Stimulated activated CD4-positive, alpha-beta T cell treated with anti-CD3 and anti-CD28 coated beads, Interleukin-1b, Interleukin-23, amount 100 ng/mL, for 48 hours (primary cell): ENCODE measurements around the gene ANAPC7.
A peak's percentile ranks its signal among the peaks of the same experiment; 100 is the strongest.
"Not testable (repeated sequence)": the region's sequence is repeated elsewhere in the genome, so short reads cannot be mapped to it uniquely, and the experiment has no call there.

Experiments
- DNase-seq: peaks from one replicate; pipeline ENCODE4 v3.0.0-alpha.2; 2020

The ANAPC7 gene, protein sequence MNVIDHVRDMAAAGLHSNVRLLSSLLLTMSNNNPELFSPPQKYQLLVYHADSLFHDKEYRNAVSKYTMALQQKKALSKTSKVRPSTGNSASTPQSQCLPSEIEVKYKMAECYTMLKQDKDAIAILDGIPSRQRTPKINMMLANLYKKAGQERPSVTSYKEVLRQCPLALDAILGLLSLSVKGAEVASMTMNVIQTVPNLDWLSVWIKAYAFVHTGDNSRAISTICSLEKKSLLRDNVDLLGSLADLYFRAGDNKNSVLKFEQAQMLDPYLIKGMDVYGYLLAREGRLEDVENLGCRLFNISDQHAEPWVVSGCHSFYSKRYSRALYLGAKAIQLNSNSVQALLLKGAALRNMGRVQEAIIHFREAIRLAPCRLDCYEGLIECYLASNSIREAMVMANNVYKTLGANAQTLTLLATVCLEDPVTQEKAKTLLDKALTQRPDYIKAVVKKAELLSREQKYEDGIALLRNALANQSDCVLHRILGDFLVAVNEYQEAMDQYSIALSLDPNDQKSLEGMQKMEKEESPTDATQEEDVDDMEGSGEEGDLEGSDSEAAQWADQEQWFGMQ

DNA sequence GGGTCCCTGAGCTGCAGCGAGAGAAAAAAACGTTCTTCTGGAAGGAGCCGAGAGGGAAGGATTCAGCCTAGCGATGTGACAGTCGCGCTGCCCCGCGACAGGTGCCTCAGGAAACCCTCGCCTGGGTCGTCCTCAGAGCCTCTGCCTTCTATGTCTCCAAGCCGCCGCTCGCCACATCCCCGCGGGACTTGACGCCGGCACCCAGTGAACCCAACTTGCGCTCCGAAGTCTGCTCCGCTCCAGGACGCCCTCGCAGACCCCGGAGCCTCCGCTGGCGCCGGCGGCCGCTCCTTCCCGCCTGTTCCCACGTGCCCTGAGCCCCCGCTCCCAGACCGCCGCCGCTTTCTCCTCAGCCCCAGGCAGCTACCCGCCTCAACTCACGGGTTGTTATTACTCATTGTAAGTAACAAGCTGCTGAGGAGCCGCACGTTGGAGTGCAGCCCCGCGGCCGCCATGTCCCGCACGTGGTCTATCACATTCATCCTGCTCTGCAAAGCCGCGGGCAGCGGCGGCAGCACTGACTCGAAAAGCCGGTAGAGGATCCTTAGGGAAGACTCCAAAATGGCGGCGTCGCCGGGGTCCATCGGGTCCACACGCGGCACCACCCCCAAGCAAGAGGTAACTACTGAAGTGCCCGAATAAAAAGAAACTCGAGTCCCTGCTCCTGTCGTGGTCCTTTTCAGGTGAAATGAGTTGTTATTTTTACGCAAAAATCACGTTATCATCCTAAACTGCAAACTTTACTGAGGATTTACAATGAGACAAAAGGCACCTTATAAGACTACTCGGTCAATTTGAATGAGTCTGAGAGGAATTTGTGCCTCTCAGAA, at the start of gene ANAPC7:
TSS of gene ANAPC7 (minus strand) at position 563 of the 830 bp plus-strand sequence. CDS start at position 482, 81 bp downstream.
- peak; percentile 90 for DNase-seq

DNA sequence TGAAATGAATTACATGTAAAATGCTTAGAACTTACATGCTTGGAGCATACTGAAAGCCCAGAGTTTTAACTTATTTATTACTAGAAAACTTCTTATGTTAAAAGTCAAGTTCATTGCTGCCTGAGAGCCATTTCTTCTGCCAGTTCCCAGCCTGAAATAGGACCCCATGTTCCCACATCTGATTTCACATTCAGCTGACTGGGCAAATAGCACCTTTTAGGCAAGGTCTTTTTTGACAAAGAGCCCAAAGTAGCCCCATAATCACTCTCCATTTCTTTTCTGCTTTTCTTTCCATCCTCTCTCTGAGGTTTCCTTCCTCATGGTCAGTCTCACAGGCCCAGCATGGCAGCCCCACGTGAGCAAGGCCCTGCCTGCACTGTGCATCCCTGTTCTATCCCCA, 47.8 kb upstream of the ANAPC7 start:
- DNase-seq: no peak

DNA sequence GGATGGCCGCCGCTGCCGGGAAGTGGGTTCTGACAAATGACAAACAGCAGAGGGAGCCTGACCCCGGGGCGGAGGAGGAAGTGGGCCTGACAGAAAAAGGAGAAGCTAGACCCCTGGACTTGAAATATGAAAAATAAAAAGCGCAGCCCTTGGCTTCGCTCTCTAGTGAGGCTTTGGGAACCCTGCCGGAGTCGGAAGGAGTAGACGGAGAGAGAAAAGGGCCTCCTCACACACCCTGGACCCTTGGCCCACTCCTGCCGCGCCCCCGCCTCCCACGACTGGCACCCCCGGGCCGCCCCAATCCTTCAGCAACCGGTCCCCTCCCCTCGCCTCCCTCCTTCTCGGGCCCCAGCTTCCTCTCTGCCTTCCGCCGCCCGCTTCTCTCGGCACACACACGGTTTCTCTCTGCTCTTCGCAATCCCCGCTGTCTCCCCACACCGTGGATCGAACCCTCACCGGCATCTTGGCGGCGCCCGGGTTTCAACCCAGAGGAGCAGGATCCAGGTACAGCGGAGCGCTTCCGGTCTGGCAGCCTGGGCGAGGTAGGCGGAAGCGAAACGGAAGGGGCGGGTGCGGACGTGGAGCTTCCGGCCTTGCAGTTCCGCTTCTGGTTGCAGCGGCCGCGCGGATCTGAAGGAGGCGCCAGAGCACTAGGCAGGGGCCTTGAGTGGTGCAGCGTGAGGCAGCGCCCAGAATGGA, 46.4 kb upstream of the ANAPC7 start, which contains the start of gene ARPC3:
TSS of gene ARPC3 (minus strand) at position 539 of the 699 bp plus-strand sequence. CDS start at position 462, 77 bp downstream.
- DNase-seq: peak; percentile 96

DNA sequence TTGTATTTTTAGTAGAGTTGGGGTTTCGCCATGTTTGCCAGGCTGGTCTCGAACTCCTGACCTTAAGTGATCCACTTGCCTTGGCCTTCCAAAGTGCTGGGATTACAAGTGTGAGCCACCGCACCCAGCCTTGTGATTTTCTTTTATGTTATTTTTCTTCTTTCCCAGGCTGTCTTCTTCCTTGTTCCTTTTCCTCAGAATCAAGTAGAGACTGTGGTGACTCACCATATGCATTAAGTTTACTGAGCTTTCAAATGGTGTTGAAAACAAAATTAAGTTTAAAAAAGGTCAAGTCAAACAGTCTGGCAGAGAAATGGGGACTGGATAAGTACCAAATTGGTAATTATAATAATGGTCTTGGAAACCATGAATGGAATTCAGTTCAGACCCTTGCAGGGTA, 40.9 kb upstream of the ANAPC7 start:
- DNase-seq: no peak

DNA sequence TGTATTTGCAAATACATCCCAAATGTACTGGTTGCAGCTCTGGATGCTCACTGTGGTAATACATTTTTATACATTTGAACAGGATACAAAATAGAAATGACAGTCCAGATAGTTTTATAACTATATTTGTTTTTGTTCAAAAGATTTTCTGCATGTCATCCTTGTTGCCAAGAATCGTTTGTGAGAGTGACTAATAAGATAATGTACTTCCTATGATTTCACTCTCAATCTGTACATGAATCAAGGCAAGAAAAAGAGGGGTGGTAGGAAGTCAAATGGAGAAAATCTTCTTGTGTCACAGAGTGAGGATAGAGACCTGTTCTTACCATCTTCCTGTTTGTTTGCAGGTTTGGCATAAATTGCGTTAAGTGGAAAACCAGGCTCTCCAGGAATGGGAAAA, 32.7 kb upstream of the ANAPC7 start:
- no peak for DNase-seq

DNA sequence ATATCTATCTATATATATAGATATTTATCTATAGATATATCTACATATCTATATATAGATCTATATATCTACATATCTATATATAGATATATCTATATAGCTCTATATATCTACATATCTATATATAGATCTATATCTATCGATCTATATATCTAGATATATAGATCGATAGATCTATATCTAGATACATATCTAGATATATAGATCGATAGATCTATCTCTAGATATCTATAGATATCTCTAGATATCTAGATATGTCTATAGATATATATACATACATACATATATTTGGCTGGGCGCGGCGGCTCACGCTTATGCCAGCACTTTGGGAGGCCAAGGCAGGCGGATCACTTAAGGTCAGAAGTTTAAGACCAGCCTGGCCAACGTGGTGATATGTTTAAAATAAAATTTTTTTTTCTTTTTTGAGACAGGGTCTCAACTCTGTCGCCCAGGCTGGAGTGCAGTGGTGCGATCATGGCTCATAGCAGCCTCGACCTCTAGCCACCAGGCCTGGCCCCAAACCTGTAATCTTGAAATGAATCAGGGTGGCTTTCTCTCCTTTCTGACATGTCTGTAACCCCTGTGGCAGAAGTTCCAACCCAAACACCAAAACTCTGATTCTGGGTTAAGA, 28.6 kb upstream of the ANAPC7 start:
- DNase-seq: peak; percentile 14

DNA sequence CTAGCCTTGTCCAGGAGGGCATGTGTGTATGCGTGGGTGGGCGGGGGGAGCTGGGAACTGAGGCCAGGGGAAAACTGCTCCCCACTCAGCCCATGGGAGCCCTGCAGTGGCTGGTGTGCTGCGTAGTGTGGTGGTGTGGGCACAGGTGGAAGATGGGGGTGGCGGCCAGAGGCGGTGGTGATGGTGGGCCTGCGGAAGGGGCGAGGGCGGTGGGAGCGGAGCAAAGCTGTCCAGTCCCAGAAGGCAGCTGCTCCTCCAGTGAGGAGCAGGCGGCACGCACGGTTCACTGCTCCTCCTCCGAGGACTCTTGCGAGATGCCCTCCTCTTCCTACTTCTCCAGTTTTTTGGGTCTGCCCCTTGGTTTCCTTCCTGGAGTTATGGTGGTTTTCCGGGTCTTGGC, 26.2 kb upstream of the ANAPC7 start:
- DNase-seq: not testable (repeated sequence)

DNA sequence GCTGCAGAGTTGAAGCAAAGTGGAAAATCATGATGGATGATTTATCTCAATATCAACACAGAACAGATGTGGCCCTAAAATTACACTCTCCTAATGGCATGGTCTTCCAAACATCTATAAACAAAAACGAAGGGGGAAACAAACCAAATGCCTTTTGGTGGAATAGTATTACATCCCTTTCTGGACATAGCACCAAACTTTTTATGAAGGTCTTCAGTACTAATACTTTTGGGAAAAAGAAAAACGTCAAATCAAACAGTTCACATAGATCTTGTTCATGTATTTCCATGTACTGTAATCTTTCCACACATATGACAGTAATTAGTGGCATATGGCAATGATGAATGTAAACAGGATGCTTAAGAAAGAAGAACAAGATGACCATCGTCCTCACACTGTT, 22.9 kb upstream of the ANAPC7 start:
- no peak for DNase-seq

DNA sequence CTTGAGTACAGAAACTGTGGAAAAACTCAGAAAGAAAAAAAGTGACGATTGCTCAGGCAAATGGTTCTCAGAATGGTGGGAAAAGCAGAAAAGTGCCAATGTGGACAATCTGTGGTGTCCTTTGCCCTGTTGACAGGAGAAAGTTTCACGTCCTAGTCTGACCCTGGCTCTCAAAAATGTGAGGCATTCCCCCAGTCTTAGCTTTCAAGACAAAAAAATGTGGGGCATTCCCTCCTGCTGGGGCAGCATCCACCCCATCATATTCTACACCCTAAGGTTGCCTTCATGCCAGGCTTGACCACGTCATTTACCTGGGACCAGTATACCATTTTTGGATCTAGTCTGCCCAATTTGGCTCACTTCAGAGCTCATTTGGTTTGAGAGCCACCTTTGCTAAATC, 20.7 kb upstream of the ANAPC7 start:
- DNase-seq: no peak

DNA sequence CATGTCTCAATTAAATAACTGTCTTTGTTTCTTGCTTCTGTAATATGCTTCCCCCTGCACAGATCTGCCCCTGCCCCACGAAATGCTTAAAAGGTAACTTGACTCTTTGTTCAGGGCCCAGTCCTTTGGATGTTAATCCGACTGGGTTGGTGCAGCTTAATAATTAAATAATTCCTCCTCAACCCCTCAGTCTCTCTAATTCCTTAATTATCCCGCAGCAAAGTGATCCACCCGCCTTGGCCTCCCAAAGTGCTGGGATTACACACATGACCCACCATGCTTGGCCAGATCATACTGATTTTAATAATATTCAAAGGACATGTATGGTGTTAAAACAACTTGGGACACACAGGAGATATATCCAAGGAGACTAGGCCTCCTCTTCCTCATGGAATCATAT, 18.2 kb upstream of the ANAPC7 start:
- no peak for DNase-seq

DNA sequence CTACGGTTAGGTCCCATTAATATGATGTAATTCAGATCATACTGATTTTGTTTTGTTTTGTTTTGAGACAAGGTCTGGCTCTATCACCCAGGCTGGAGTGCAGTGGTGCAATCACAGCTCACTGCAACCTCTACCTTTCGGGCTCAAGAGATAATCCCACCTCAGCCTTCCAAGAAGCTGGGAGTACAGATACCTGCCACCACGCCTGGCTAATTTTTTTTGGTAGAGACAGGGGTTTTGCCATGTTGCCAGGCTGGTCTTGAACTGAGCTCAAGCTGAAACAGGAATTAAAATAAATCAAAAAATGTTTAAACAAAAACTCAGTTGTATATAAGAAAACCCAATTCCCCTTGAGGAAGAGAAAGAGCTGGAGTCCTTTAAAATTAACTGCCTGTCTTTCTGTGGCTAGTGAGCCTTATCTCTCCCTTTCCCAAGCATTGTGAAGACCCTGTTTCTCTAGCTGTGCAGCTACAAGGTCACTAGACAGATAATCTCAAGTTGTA, 17.7 kb upstream of the ANAPC7 start:
- no peak for DNase-seq

DNA sequence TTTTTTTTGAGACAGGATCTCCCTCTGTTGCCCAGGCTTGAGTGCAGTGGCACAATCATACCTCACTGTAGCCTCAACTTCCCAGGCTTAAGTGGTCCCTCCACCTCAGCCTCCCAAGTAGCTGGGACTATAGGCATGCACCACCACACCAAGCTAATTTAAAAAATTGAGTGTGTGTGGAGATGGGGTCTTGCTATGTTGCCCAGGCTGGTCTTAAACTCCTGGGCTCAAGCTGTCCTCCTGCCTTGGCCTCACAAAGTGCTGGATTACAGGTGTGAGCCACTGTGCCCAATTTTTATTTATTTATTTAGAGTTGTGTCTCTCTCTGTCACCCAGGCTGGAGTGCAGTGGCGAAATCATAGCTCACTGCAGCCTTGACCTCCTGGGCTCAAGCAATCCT, 17.1 kb upstream of the ANAPC7 start:
- DNase-seq: not testable (repeated sequence)

DNA sequence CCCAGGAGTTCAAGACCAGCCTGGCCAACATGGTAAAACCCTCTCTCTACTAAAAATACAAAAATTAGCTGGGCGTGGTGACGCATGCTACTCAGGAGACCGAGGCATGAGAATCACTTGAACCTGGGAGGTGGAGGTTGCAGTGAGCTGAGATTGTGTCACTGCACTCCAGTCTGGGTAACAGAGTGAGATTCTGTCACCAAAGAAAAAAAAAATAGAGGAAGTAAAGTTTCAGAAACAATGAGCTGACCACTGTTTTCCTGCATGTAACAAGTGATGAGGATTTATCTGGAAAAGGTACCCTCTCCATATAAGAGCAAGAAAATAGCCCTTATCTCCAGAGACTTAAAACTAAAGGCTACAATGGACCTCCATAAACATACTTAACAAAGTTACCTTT, 13.6 kb upstream of the ANAPC7 start:
- DNase-seq: not testable (repeated sequence)

DNA sequence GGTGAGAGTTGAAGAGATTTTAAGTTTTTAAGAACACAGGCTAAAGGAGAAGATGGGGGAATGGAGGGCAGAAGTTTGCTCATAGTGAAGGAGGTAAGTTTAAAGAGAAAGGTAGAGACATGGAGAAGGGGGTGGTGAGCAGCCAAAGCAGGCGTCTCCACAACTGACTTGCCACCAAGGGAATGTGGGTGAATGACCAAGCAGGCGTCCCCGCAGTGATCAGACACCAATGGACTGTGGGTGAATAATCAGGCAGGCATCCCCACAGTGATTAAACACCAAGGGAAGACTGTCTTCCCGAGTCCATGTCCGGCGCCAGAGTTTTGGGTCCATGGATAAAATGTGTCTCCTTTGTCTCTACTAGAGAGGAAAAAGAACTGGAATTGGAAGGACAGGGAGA, 6.6 kb upstream of the ANAPC7 start:
- DNase-seq: not testable (repeated sequence)

DNA sequence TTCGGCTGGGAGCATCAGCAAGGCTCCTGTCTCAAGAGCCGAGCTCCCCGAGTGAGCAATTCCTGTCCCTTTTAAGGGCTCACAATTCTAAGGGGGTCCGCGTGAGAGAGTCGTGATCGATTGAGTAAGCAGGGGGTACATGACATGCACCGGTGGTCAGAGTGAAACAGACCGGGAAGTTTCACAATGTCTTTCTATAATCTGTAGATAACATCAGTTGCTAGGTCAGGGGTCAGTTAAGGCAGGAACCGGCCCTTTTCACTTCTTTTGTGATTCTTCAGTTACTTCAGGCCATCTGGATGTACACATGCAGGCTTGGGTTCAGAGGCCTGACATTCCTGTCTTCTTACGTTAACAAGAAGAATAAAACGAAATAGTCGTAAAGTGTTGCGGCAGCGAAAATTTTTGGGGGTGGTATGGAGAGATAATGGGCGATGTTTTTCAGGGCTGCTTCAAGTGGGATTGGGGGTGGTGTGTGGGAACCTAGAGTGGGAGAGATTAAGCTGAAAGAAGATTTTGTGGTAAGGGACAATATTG, 1.7 kb upstream of the ANAPC7 start:
- DNase-seq: not testable (repeated sequence)

DNA sequence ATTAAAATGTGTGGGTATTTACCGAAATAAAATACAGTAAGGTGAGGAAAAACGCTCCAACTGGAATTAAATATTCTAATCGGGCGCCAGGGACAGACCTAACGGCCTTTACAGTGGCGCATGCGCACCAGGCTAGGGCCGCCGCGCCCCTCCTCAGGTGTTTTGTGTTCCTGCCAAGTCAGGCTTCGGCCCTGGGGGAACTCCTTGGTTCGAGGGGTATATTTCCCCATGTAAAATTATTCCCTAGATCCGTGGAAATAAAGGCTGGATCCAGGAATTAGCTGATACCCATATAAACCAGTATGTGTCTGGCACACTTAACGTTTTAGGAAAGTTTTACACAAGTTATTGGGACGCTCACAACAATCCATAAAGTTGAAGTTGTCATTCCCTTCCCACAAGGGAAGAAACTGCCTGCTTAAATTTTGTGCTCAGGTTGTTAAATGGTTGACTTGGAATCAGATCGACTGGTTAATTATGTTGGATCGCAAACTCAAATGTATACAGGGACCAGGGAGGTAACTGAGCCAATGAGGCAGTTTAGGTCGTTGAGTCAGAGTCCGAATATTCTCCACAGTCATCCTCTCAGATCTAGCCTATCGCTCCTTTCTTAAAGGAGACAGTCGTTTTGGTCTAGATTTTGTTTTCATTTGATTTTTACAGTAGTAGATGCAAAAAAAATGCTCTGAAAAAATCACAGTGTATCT, 621 bp upstream of the ANAPC7 start:
- peak; percentile 79 for DNase-seq

DNA sequence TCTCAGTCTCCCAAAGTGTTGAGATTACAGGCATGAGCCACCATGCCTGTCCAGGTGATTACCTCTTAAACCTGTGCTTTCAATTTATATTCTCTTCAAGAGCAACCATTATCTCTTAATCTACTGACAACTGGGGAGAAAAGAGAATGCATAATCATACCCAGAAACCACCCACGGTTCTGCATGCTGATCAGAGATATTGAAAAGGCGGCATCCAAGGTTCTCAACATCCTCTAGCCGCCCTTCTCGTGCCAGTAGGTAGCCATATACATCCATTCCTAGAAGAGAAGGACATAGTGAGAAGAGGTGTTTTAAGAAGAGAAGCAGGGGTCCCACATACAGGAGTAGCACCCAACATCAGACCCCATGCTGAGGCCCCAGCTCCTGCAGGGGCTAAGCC, 20.8 kb downstream of the ANAPC7 start:
- no peak for DNase-seq

DNA sequence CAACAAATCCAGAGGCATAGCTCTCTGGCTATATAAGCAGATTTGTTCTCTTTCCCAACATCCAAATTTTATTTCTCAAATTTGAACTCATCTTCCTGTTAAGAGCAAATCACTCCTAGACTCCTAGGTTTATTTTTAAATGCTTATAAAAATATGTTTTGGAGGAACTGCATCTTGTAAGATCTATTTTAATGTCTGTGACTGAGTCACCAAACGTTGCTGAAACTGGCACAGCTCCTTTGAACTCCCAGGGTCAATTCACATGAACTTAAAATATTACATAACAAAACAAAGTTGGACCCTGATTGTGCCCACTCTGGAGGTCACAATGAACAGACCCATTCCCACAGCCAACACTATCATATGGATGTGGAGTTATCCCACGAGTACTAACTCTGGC, 23.9 kb downstream of the ANAPC7 start:
- DNase-seq: no peak

DNA sequence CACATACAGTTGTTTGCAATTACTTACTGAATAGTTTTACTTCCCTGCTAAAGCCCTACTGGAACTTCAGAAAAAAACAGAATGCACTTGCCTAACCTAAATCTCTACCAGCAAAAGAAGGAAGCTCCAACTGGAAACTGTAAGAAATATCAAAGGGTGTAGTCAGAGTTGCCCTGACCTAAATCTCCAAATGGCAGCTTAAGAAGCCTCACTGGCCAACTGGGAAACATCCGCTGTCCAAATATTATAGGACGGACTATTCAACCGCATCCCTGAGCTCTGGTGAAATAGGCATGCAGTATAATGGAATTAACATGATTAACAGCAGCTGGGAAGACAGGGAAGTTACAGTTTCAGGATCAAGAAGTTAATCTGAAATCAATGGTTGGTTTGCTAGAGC, 24.3 kb downstream of the ANAPC7 start:
- no peak for DNase-seq

DNA sequence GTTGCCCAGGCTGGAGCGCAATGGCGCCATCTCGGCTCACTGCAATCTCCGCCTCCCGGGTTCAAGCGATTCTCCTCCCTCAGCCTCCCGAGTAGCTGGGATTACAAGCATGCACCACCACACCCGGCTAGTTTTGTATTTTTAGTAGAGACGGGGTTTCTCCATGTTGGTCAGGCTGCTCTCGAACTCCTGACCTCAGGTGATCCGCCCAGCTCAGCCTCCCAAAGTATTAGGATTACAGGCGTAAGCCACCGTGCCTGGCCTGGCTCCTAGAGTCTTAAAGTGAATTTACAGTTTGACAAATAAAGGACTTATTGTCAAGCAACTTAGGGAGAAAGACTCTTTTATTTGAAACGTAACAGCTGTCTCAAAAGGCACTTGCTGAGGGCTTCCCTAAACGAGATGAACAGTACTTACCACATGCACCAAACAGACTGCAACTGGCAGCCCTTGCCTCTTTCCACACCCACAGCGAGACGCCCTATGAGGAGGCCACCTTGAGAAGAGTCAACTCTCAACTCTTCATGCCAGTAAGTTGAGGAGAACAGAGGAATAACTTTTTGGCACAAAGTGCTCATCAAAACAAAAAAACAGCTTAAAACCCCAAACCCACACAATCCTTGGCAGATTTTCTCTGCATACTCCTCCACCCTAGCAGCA, 25.2 kb downstream of the ANAPC7 start:
- DNase-seq: not testable (repeated sequence)
